ENCODE data around the gene EPHB2.

Gene EPHB2

GRCh38 chr1:22827666-22828483, 117.2 kb downstream of the EPHB2 start:
- no peak for DNase-seq (ENCODE audit: low spot score)
- in situ Hi-C loops (cut with MboI; ENCODE audit: low pct_unique_long_range_greater_than_20kb, low sequenced_read_pairs, unreplicated experiment), result no loop called here
- TF ChIP-seq CTCF (IDR thresholded peaks at IDR 0.05; ENCODE audit: extremely low read depth, insufficient read depth, missing control alignments), result no peak

- TF ChIP-seq CTCF (IDR thresholded peaks at IDR 0.05; ENCODE audit: extremely low read depth, insufficient read depth, missing control alignments), result no peak
- in situ Hi-C loops (cut with MboI; ENCODE audit: low pct_unique_long_range_greater_than_20kb, low sequenced_read_pairs, unreplicated experiment), result no loop called here
- no peak for DNase-seq (ENCODE audit: low spot score)
Measured at GRCh38 chr1:22828484-22829308, 118.1 kb downstream of the EPHB2 start.

- DNase-seq (ENCODE audit: low spot score), result no peak
- in situ Hi-C loops (cut with MboI; ENCODE audit: low pct_unique_long_range_greater_than_20kb, low sequenced_read_pairs, unreplicated experiment), result no loop called here
- no peak for TF ChIP-seq CTCF (IDR thresholded peaks at IDR 0.05; ENCODE audit: extremely low read depth, insufficient read depth, missing control alignments)
Measured at GRCh38 chr1:22829309-22829989, 118.8 kb downstream of the EPHB2 start.

GRCh38 chr1:22830041-22830566, 119.5 kb downstream of the EPHB2 start:
- in situ Hi-C loops (cut with MboI; ENCODE audit: low pct_unique_long_range_greater_than_20kb, low sequenced_read_pairs, unreplicated experiment), result no loop called here
- no peak for DNase-seq (ENCODE audit: low spot score)
- no peak for TF ChIP-seq CTCF (IDR thresholded peaks at IDR 0.05; ENCODE audit: extremely low read depth, insufficient read depth, missing control alignments)

- in situ Hi-C loops (cut with MboI; ENCODE audit: low pct_unique_long_range_greater_than_20kb, low sequenced_read_pairs, unreplicated experiment), result no loop called here
Measured at GRCh38 chr1:22830757-22831340, 120.2 kb downstream of the EPHB2 start.

More at GRCh38 chr1:22830757-22831340, 120.2 kb downstream of the EPHB2 start:
- TF ChIP-seq CTCF (IDR thresholded peaks at IDR 0.05; ENCODE audit: extremely low read depth, insufficient read depth, missing control alignments), result no peak
- DNase-seq (ENCODE audit: low spot score), result no peak
